ENCODE results near the gene SEMA7A. TPM values are rescaled to one million over a fixed set of nuclear protein-coding genes. Genes with fewer than 3 reads are reported as not detected.

SEMA7A gene
- total and polyA plus RNA-seq, 9 of the 15 experiments (the other 6 are each of a cell fraction or from before 2014, with no cell fraction given): 0.04 to 8.2 (median 5.4) TPM; not detected in 1

DNA sequence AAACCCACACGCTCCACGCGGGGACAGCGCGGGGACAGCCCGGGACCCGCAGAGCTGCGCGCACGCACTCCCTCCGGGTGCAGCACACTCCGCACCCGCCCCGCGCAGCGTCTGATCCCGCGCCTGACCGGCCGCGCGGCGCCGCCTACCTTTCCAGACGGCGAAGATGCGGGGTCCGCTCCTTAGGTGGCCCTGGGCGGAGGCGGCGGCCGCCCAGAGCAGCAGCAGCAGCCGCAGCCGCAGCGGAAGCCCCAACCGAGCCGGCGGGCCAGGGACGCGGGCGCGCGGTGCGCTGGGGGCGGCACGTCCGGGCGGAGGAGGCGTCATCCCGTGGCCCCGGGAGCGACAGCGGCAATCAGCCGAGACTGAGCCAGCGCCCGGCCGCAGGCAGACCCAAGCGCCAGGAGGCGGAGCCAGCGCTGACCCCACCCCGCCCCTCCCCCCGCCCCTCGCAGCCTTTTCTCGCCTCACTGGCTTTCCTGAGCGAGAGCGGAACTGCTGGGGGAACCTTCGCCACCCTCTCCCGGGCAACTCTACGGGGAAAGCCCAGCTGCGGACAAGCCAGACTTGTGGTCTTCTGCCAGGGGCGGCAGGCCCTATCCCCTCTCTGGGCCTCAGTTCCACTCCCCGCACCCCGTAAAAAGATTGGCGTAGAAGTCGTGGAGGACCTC, at the start of gene SEMA7A (continued):
- peak; percentile 73 for TF ChIP-seq RB1 (IDR thresholded peaks at IDR 0.05; ENCODE audit: low read depth)
- TF ChIP-seq SREBF2 (CRISPR knock-in tag; IDR thresholded peaks at IDR 0.05): no peak
- TF ChIP-seq HMBOX1 (IDR thresholded peaks at IDR 0.05): no peak
- no peak for TF ChIP-seq TRIM24 (IDR thresholded peaks at IDR 0.05)
- TF ChIP-seq, protein P1, sequence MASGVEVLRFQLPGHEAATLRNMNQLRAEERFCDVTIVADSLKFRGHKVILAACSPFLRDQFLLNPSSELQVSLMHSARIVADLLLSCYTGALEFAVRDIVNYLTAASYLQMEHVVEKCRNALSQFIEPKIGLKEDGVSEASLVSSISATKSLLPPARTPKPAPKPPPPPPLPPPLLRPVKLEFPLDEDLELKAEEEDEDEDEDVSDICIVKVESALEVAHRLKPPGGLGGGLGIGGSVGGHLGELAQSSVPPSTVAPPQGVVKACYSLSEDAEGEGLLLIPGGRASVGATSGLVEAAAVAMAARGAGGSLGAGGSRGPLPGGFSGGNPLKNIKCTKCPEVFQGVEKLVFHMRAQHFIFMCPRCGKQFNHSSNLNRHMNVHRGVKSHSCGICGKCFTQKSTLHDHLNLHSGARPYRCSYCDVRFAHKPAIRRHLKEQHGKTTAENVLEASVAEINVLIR (CRISPR knock-in tag; IDR thresholded peaks at IDR 0.05): no peak
- TF ChIP-seq RNF2 (IDR thresholded peaks at IDR 0.05): peak; percentile 16; the same call in 1 of the 2 replicates
- TF ChIP-seq ZBED1 (IDR thresholded peaks at IDR 0.05): no peak
- no peak for TF ChIP-seq ZNF384 (IDR thresholded peaks at IDR 0.05; ENCODE audit: low read depth, low read length)
- TF ChIP-seq CHD2 (IDR thresholded peaks at IDR 0.05; ENCODE audit: low read depth, low read length): no peak
- no peak for TF ChIP-seq ZNF696 (CRISPR knock-in tag; conservative IDR thresholded peaks at IDR 0.05)
- no peak for TF ChIP-seq ZNF449 (CRISPR knock-in tag; IDR thresholded peaks at IDR 0.05)
- TF ChIP-seq NKRF (IDR thresholded peaks at IDR 0.05; ENCODE audit: borderline replicate concordance): no peak
- TF ChIP-seq, protein P2, sequence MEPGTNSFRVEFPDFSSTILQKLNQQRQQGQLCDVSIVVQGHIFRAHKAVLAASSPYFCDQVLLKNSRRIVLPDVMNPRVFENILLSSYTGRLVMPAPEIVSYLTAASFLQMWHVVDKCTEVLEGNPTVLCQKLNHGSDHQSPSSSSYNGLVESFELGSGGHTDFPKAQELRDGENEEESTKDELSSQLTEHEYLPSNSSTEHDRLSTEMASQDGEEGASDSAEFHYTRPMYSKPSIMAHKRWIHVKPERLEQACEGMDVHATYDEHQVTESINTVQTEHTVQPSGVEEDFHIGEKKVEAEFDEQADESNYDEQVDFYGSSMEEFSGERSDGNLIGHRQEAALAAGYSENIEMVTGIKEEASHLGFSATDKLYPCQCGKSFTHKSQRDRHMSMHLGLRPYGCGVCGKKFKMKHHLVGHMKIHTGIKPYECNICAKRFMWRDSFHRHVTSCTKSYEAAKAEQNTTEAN (CRISPR knock-in tag; IDR thresholded peaks at IDR 0.05): no peak
- TF ChIP-seq, protein P3, sequence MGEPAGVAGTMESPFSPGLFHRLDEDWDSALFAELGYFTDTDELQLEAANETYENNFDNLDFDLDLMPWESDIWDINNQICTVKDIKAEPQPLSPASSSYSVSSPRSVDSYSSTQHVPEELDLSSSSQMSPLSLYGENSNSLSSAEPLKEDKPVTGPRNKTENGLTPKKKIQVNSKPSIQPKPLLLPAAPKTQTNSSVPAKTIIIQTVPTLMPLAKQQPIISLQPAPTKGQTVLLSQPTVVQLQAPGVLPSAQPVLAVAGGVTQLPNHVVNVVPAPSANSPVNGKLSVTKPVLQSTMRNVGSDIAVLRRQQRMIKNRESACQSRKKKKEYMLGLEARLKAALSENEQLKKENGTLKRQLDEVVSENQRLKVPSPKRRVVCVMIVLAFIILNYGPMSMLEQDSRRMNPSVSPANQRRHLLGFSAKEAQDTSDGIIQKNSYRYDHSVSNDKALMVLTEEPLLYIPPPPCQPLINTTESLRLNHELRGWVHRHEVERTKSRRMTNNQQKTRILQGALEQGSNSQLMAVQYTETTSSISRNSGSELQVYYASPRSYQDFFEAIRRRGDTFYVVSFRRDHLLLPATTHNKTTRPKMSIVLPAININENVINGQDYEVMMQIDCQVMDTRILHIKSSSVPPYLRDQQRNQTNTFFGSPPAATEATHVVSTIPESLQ (CRISPR knock-in tag; IDR thresholded peaks at IDR 0.05): no peak
- TF ChIP-seq ETS1 (conservative IDR thresholded peaks at IDR 0.05; ENCODE audit: control insufficient read depth, low read depth, low read length): no peak; the same call in 1 of the 2 replicates

All from K562 (cell line).